Psoas muscle (tissue), 8 donors: ENCODE data around the gene AMOTL1. TPM values are rescaled to one million over a fixed set of nuclear protein-coding genes. Genes with fewer than 3 reads are reported as not detected.

Experiments used
- ATAC-seq, 4 donors: fragments of 200-7000 bp; cut with Tn5 transposase; one replicate each; pipeline ENCODE4 v1.9.1; 2020; ENCODE audit warnings: moderate library complexity in 3 of 4, mild to moderate bottlenecking in 2 of 4
- DNase-seq, 2 donors: peaks; one replicate each; pipeline ENCODE4 v3.0.0-alpha.2; 2020
- H3K27ac ChIP-seq: fragments of 200-600 bp; one replicate; pipeline ENCODE4 v1.8.0; 2022
- H3K27me3 ChIP-seq, 3 donors: fragments of 200-600 bp in 1 of 3; one replicate each; pipeline versions ENCODE4 v1.6.1 to v1.8.0; 2013 to 2022; ENCODE audit warnings: low read length in 2 of 3, mild to moderate bottlenecking in 2 of 3, moderate library complexity in 1 of 3; ENCODE audit not compliant: insufficient read depth in 3 of 3
- H3K36me3 ChIP-seq, 2 donors: fragments of 200-600 bp in 1 of 2; one replicate each; pipeline versions ENCODE4 v1.6.1 to v1.8.0; 2013 to 2022; ENCODE audit warnings: low read depth in 1 of 2, mild to moderate bottlenecking in 1 of 2, moderate library complexity in 1 of 2; ENCODE audit not compliant: insufficient read depth in 1 of 2
- H3K4me1 ChIP-seq: fragments of 200-600 bp; one replicate; pipeline ENCODE4 v1.8.0; 2022
- H3K4me3 ChIP-seq: fragments of 200-600 bp; one replicate; pipeline ENCODE4 v1.8.0; 2022; ENCODE audit warnings: mild to moderate bottlenecking
- H3K9me3 ChIP-seq: fragments of 200-600 bp; one replicate; pipeline ENCODE4 v1.8.0; 2022
- WGBS, 3 donors: extraction: QIAGEN DNeasy Blood & Tissue Kit; methylation state at CpG; one replicate each; pipeline versions ENCODE4 v1.1.6 to v1.1.7; 2013; 5-methylcytosine and 5-hydroxymethylcytosine counted together
- intact Hi-C, 2 donors: fragments of 100-400 bp; cut with DNase I; formaldehyde crosslinking; loops; one replicate each; pipeline versions ENCODE4 v1.11.0 to v1.14.2; 2022
- polyA plus RNA-seq, 3 donors: library from polyadenylated mRNA; stranded (reverse); fragments of 200-250 nt; gene quantifications; one replicate each; pipeline ENCODE4 v1.2.3, GENCODE V29; 2013
- total RNA-seq, 4 donors: library from RNA; stranded (reverse); fragmentation: NEBNext Ultra II Directional in 2 of 4; extraction: Animal tissue kit (Norgen Biotek cat#: 25700) in 2 of 4; gene quantifications; one replicate each; pipeline versions ENCODE4 v1.2.1 to v1.2.4, GENCODE V29; 2021 to 2023
- TF ChIP-seq, protein P1 (sequence below): fragments of 200-600 bp; IDR thresholded peaks from one replicate; pipeline ENCODE4 v1.8.0; 2022; ENCODE audit warnings: antibody characterized with exemption
- donor health status: healthy with polysubstance abuse.
- donor health status: DM: no; HTN: no; CAD: no; lungs with moderate emphysema.
- donor health status: Bipolar disorder and iron deficiency.
- donor health status: healthy.
- donor health status: DM: yes; HTN: yes; CAD: no.
- donor health status: DM: no; HTN: no; CAD: no.
- donor health status: DM: no; HTN: no; CAD: no.
- donor health status: DM: yes; HTN: yes; CAD: no.

The AMOTL1 gene
- total and polyA plus RNA-seq, 7 donors = 46.5 to 355 (median 225) TPM

DNA sequence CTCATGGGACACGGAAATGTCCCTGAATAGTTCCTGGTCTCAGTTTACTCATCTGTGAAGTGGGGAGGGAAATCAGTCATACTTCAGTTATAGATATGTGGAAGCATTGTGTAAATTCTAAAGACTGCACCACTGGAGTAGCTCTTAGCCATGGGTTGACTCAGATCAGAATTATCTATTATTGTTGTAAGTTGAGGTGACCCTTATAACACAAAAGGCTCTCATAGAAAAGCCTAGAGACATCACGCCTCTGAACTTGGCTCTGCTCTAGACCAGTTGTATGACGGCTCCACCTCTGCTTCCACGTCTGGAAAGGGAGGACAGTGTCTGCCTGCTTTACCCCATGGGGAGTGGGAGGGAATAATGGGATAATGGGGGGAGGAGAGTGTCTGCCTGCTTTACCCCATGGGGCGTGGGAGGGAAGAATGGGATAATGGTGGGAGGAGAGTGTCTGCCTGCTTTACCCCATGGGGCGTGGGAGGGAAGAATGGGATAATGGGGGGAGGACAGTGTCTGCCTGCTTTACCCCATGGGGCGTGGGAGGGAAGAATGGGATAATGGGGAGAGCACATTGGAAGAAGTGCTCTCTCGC is 98.2 kb downstream of the AMOTL1 start:
- H3K36me3 ChIP-seq = peaks cover 8 to 98% of the 10 kb centered on the region in 2 donors
- H3K4me1 ChIP-seq = no peaks in the 10 kb centered on the region
- ATAC-seq (no peak), DNase-seq (no peak)
- H3K4me3 ChIP-seq = no peak overlapping the region
- 86 to 89% (median 88%) methylated on average over 8 of the region's 8 CpGs for WGBS, 3 donors
- TF ChIP-seq, protein P1, sequence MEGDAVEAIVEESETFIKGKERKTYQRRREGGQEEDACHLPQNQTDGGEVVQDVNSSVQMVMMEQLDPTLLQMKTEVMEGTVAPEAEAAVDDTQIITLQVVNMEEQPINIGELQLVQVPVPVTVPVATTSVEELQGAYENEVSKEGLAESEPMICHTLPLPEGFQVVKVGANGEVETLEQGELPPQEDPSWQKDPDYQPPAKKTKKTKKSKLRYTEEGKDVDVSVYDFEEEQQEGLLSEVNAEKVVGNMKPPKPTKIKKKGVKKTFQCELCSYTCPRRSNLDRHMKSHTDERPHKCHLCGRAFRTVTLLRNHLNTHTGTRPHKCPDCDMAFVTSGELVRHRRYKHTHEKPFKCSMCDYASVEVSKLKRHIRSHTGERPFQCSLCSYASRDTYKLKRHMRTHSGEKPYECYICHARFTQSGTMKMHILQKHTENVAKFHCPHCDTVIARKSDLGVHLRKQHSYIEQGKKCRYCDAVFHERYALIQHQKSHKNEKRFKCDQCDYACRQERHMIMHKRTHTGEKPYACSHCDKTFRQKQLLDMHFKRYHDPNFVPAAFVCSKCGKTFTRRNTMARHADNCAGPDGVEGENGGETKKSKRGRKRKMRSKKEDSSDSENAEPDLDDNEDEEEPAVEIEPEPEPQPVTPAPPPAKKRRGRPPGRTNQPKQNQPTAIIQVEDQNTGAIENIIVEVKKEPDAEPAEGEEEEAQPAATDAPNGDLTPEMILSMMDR = no peak
- intact Hi-C loops = no loop called here
- H3K27ac ChIP-seq = no peak overlapping the region
- H3K9me3 ChIP-seq = no peaks in the 10 kb centered on the region
- H3K27me3 ChIP-seq = no peaks in the 10 kb centered on the region

DNA sequence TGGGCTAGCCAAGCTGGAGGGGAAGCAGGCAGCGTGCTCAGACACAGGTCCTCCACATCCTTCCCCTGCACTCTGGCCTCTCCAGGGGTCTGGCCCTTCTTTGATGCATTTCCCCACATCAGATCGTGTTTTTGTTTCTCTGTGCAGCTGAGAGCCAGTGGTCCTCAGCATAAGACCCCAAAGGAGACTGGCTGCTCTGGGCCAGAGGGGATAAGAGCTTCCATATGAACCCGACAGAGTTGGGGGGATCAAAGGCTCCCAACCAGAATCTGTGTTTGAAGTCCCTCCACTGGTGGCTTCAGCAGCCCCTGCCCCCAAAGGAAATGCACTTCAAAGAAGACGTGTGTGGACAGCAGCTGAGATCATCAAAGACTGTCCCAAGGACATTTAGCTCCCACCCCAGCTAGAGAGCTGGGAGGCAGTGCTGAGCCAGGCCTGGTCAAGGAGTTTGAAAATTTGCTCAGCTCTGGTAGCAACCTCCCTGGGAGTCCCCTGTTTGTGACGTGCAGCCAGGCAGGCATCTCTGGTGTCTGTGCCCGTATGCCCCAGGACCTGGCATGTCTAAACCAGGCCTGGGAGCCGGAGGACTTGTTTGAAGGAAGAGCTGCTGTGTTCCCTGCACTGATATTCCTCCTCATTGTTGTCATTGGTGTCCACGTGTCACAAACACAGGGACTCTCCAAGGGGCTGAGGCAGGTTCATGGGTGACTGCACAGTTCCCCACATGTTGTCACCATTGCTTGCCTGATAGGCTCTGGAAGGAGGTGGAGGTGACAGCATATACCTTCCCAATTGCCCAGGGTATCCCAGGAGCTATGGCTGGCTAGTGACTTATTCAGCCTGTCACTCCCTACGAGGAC is 99.0 kb downstream of the AMOTL1 start:
- intact Hi-C loops = no loop called here
- TF ChIP-seq, protein P1 = no peak
- Histone ChIP-seq H3K9me3 (no peaks in the 10 kb centered on the region), H3K4me1 (no peaks in the 10 kb centered on the region), H3K27ac (no peak overlapping the region), H3K27me3 (no peaks in the 10 kb centered on the region), H3K36me3 (peaks cover 8 to 98% of the 10 kb centered on the region in 2 donors), H3K4me3 (no peak overlapping the region)
- ATAC-seq (no peak), DNase-seq (no peak)
- WGBS, 3 donors = 76 to 81% (median 80%) methylated on average over 9 of the region's 9 CpGs

DNA sequence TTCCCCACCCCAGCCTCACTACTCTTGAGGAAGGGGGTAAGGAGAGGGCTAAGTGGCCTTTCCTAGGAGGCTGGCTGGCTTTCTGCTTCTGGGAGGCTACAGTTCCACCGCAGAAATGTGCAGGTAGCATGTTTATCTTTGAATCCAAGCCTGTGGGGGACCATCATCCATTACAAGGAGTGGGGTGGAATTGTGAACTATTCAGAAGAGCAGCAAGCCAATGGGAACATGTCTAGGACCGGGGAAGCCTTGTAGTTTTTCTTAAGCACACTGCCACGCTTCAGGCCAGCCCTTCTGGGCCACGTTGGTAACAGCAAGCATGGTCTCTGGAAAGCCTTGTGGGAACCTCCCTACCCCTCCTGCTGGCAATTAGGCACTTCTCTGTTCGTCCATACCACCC is 100.3 kb downstream of the AMOTL1 start:
- Histone ChIP-seq H3K4me1 (no peaks in the 10 kb centered on the region), H3K27me3 (no peaks in the 10 kb centered on the region), H3K9me3 (no peaks in the 10 kb centered on the region), H3K4me3 (no peak overlapping the region), H3K27ac (no peak overlapping the region), H3K36me3 (peaks cover 13 to 100% of the 10 kb centered on the region in 2 donors)
- ATAC-seq (no peak), DNase-seq (no peak)
- 81 to 95% (median 82%) methylated on average over 5 of the region's 5 CpGs for WGBS, 3 donors
- TF ChIP-seq, protein P1 = no peak
- intact Hi-C loops = no loop called here

DNA sequence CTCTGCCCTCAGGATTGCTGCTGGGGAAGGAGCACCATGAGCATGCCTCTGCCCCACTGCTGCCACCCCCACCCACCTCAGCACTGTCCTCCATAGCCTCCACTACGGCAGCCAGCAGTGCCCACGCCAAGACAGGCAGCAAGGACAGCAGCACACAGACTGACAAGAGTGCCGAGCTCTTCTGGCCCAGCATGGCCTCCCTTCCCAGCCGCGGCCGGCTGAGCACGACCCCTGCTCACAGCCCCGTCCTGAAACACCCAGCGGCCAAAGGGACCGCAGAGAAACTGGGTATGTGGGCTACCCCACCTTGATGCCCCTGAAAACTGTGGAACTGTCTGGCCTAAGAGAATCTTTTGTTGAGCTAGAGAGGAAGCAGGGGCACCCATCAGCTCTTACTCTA is 101.0 kb downstream of the AMOTL1 start:
- Histone ChIP-seq H3K27ac (no peak overlapping the region), H3K4me1 (no peaks in the 10 kb centered on the region), H3K36me3 (peaks cover 9 to 100% of the 10 kb centered on the region in 2 donors), H3K9me3 (no peaks in the 10 kb centered on the region), H3K4me3 (no peak overlapping the region), H3K27me3 (no peaks in the 10 kb centered on the region)
- no peak for DNase-seq
- intact Hi-C loops = no loop called here
- ATAC-seq = no peak
- WGBS, 3 donors = 95 to 96% (median 96%) methylated on average over 10 of the region's 10 CpGs
- TF ChIP-seq, protein P1 = no peak
